Transverse colon (tissue), 4 donors: ENCODE measurements around the gene CDC37. TPM values are rescaled to one million over a fixed set of nuclear protein-coding genes. Genes with fewer than 3 reads are reported as not detected.
A peak's percentile ranks its signal among the peaks of the same experiment; 100 is the strongest.

Experiments used
- DNase-seq: peaks from one replicate; pipeline ENCODE4 v3.0.0-alpha.2; 2019
- H3K27ac ChIP-seq, 4 donors: fragments of 200-600 bp; sonication (generic); 2 replicates each; pipeline ENCODE4 v1.5.1; 2016 to 2018; ENCODE audit warnings: inconsistent platforms in 4 of 4
- H3K27me3 ChIP-seq: fragments of 200-600 bp; sonication (generic); 2 replicates; pipeline ENCODE4 v1.5.1; 2017; ENCODE audit warnings: inconsistent platforms
- H3K36me3 ChIP-seq, 4 donors: fragments of 200-600 bp; sonication (generic); 2 replicates each; pipeline ENCODE4 v1.5.1; 2017 to 2019; ENCODE audit warnings: inconsistent platforms in 4 of 4
- H3K4me1 ChIP-seq, 4 donors: fragments of 200-600 bp; sonication (generic); 2 replicates each; pipeline ENCODE4 v1.5.1; 2017 to 2020; ENCODE audit warnings: inconsistent platforms in 4 of 4
- H3K4me3 ChIP-seq, 4 donors: fragments of 200-600 bp; sonication (generic); 1 replicate in 1 of 4; 2 replicates in 3 of 4; pipeline versions ENCODE4 v1.5.1 to v1.6.1; 2017 to 2019; ENCODE audit warnings: inconsistent platforms in 4 of 4
- H3K9me3 ChIP-seq, 2 donors: fragments of 200-600 bp; sonication (generic); 2 replicates each; pipeline ENCODE4 v1.5.1; 2017 to 2019; ENCODE audit warnings: inconsistent platforms in 2 of 2
- CTCF ChIP-seq, 5 experiments: fragments of 200-600 bp in 3 of 5; fragments of 450-650 bp in 2 of 5; sonication (generic) in 3 of 5; IDR thresholded peaks; 1 replicate in 2 of 5; 2 replicates in 3 of 5; pipeline ENCODE4 v1.5.1; 2016 to 2017; ENCODE audit warnings: antibody characterized with exemption in 5 of 5, inconsistent platforms in 3 of 5, mild to moderate bottlenecking in 2 of 5, moderate library complexity in 1 of 5
- EP300 ChIP-seq: sonication (generic); formaldehyde crosslinking; IDR thresholded peaks from one replicate; pipeline ENCODE4 v1.6.1; 2017; ENCODE audit warnings: antibody characterized with exemption, low read depth
- POLR2A ChIP-seq: fragments of 450-650 bp; IDR thresholded peaks from one replicate; pipeline ENCODE4 v1.6.1; 2016; ENCODE audit warnings: antibody characterized with exemption, mild to moderate bottlenecking, moderate library complexity
- POLR2AphosphoS5 ChIP-seq, 3 donors: sonication (generic); formaldehyde crosslinking; IDR thresholded peaks; one replicate each; pipeline ENCODE4 v1.6.1; 2016; ENCODE audit warnings: antibody characterized with exemption in 3 of 3
- WGBS, 2 donors: methylation state at CpG; one replicate each; pipeline ENCODE4 v1.1.5; 2018; ENCODE audit warnings: low coverage in 1 of 2; 5-methylcytosine and 5-hydroxymethylcytosine counted together
- in situ Hi-C, 4 donors: fragments of 200-750 bp; cut with MboI; loops; one replicate each; pipeline versions ENCODE4 v1.15.0 to v1.15.1; 2017; ENCODE audit warnings: low sequenced_read_pairs in 3 of 4, low pct_ligation_motif_present in 1 of 4, low pct_unique_long_range_greater_than_20kb in 1 of 4
- intact Hi-C: fragments of 100-400 bp; cut with DNase I; formaldehyde crosslinking; loops from one replicate; pipeline ENCODE4 v1.15.1; 2023; ENCODE audit warnings: low total_unique reads
- total RNA-seq, 4 donors: library from RNA; depleted of rRNA; stranded (reverse); fragments of >200 nt; gene quantifications; one replicate each; pipeline ENCODE4 v1.1.0, GENCODE V29; 2016

Gene CDC37
- total RNA-seq, 4 donors from 2014 or later = 125 to 168 (median 162) TPM

GRCh38 chr19:10346509-10346908 is 56.8 kb downstream of the CDC37 start:
- in situ Hi-C loops = no loop called here

GRCh38 chr19:10344780-10345179 is 58.6 kb downstream of the CDC37 start:
- no peaks in the 10 kb centered on the region for H3K36me3 ChIP-seq
- no peaks in the 10 kb centered on the region for H3K9me3 ChIP-seq
- TF ChIP-seq CTCF (IDR thresholded peaks at IDR 0.05) = no peak
- TF ChIP-seq POLR2AphosphoS5 (IDR thresholded peaks at IDR 0.05) = no peak
- no peak for TF ChIP-seq EP300
- no peak for TF ChIP-seq POLR2A
- no peaks in the 10 kb centered on the region for H3K27me3 ChIP-seq
- WGBS, 2 donors = 84 to 97% methylated on average over 5 to 10 of the region's 10 CpGs
- no peak overlapping the region for H3K27ac ChIP-seq
- intact Hi-C loops (no loop called here), in situ Hi-C loops (no loop called here)
- no peak overlapping the region for H3K4me3 ChIP-seq
- no peaks in the 10 kb centered on the region for H3K4me1 ChIP-seq
- no peak for DNase-seq

More at GRCh38 chr19:10346509-10346908, 56.8 kb downstream of the CDC37 start:
- Histone ChIP-seq H3K4me1 (no peaks in the 10 kb centered on the region), H3K4me3 (no peak overlapping the region), H3K9me3 (no peaks in the 10 kb centered on the region), H3K36me3 (peaks cover 0 to 6% (median 0%) of the 10 kb centered on the region in 4 donors), H3K27ac (peak overlapping the region in 1 of 4 donors; percentile 19), H3K27me3 (no peaks in the 10 kb centered on the region)
- DNase-seq = no peak
- 66 to 72% methylated on average over 6 to 10 of the region's 10 CpGs for WGBS, 2 donors
- intact Hi-C loops = no loop called here
- no peak for TF ChIP-seq POLR2AphosphoS5 (IDR thresholded peaks at IDR 0.05)
- TF ChIP-seq POLR2A = no peak
- TF ChIP-seq CTCF (IDR thresholded peaks at IDR 0.05) = no peak
- TF ChIP-seq EP300 = no peak

GRCh38 chr19:10343495-10343894 is 59.8 kb downstream of the CDC37 start:
- DNase-seq = no peak
- WGBS, 2 donors = 81% methylated on average over 2 of the region's 2 CpGs; no CpG with 5 or more reads in 1 of the 2 donors

More at GRCh38 chr19:10343495-10343894, 59.8 kb downstream of the CDC37 start:
- no peak for TF ChIP-seq POLR2AphosphoS5 (IDR thresholded peaks at IDR 0.05)
- TF ChIP-seq CTCF (IDR thresholded peaks at IDR 0.05) = no peak
- no peak for TF ChIP-seq EP300
- TF ChIP-seq POLR2A = no peak
- in situ Hi-C loops = no loop called here
- no peaks in the 10 kb centered on the region for H3K36me3 ChIP-seq
- no peaks in the 10 kb centered on the region for H3K9me3 ChIP-seq
- intact Hi-C loops = no loop called here
- H3K27ac ChIP-seq = no peak overlapping the region
- no peak overlapping the region for H3K4me3 ChIP-seq
- H3K27me3 ChIP-seq = no peaks in the 10 kb centered on the region
- H3K4me1 ChIP-seq = no peaks in the 10 kb centered on the region

Other genes with a start within 250 kb of the CDC37 start
- gene DNMT1, start 208.6 kb downstream of the CDC37 start, total RNA-seq = 100 to 1,000 TPM in 1 of 4 donors, 10 to 100 TPM in 3; 23.3 to 122 (median 42.0) TPM
- gene S1PR2, start 172.2 kb downstream of the CDC37 start, total RNA-seq = 1 to 10 TPM in 3 of 4 donors, under 1 TPM in 1; 0.80 to 7.1 (median 3.5) TPM
- 10 to 100 TPM; 44.1 to 89.6 (median 62.5) TPM for gene MRPL4, start 151.3 kb downstream of the CDC37 start, total RNA-seq
- gene ICAM1, start 132.4 kb downstream of the CDC37 start, total RNA-seq = 10 to 100 TPM in 1 of 4 donors, 1 to 10 TPM in 3; 6.4 to 26.6 (median 7.7) TPM
- under 1 TPM in 2 of 4 donors, not detected in 2; 0.48 to 0.55 TPM for gene ICAM4, start 116.6 kb downstream of the CDC37 start, total RNA-seq
- gene ICAM5, start 113.6 kb downstream of the CDC37 start, total RNA-seq = under 1 TPM in 2 of 4 donors, not detected in 2; 0.27 to 0.48 TPM
- 1 to 10 TPM; 1.9 to 8.2 (median 3.8) TPM for gene ZGLP1, start 93.7 kb downstream of the CDC37 start, total RNA-seq
- 10 to 100 TPM in 1 of 4 donors, 1 to 10 TPM in 2, not detected in 1; 6.1 to 28.9 (median 8.4) TPM for gene FDX2, start 87.5 kb downstream of the CDC37 start, total RNA-seq
- gene RAVER1, start 70.0 kb downstream of the CDC37 start, total RNA-seq = 10 to 100 TPM; 35.0 to 39.6 (median 38.6) TPM
- 10 to 100 TPM in 2 of 4 donors, 1 to 10 TPM in 2; 2.6 to 17.5 (median 8.6) TPM for gene ICAM3, start 63.9 kb downstream of the CDC37 start, total RNA-seq
- 100 to 1,000 TPM; 111 to 463 (median 201) TPM for gene TYK2, start 23.0 kb downstream of the CDC37 start, total RNA-seq
- gene PDE4A, start 17.0 kb upstream of the CDC37 start, total RNA-seq = 10 to 100 TPM in 3 of 4 donors, 1 to 10 TPM in 1; 9.0 to 15.9 (median 13.1) TPM
- gene KEAP1, start 99.8 kb upstream of the CDC37 start, total RNA-seq = 100 to 1,000 TPM in 1 of 4 donors, 10 to 100 TPM in 3; 54.8 to 348 (median 79.1) TPM
- not detected for gene S1PR5, start 113.9 kb upstream of the CDC37 start, total RNA-seq
- gene ATG4D, start 140.4 kb upstream of the CDC37 start, total RNA-seq = 100 to 1,000 TPM in 2 of 4 donors, 10 to 100 TPM in 2; 79.9 to 164 (median 100) TPM
- 10 to 100 TPM; 12.7 to 53.1 (median 27.9) TPM for gene KRI1, start 162.5 kb upstream of the CDC37 start, total RNA-seq
- gene CDKN2D, start 165.4 kb upstream of the CDC37 start, total RNA-seq = 10 to 100 TPM in 1 of 4 donors, 1 to 10 TPM in 3; 4.9 to 11.4 (median 7.1) TPM
- gene AP1M2, start 183.8 kb upstream of the CDC37 start, total RNA-seq = 100 to 1,000 TPM in 1 of 4 donors, 10 to 100 TPM in 3; 22.8 to 111 (median 63.1) TPM
- 100 to 1,000 TPM in 1 of 4 donors, 10 to 100 TPM in 3; 36.6 to 371 (median 81.4) TPM for gene SLC44A2, start 222.0 kb upstream of the CDC37 start, total RNA-seq